Measurements from ENCODE around the gene C19orf25. TPM values are rescaled to one million over a fixed set of nuclear protein-coding genes. Genes with fewer than 3 reads are reported as not detected.
"Not testable (repeated sequence)": the region's sequence is repeated elsewhere in the genome, so short reads cannot be mapped to it uniquely, and the experiment has no call there.

C19orf25 gene
- 10 to 100 TPM; 22.3 to 38.3 (median 25.8) TPM for polyA plus RNA-seq (ENCODE audit: insufficient read length in 4 of 4)

DNA sequence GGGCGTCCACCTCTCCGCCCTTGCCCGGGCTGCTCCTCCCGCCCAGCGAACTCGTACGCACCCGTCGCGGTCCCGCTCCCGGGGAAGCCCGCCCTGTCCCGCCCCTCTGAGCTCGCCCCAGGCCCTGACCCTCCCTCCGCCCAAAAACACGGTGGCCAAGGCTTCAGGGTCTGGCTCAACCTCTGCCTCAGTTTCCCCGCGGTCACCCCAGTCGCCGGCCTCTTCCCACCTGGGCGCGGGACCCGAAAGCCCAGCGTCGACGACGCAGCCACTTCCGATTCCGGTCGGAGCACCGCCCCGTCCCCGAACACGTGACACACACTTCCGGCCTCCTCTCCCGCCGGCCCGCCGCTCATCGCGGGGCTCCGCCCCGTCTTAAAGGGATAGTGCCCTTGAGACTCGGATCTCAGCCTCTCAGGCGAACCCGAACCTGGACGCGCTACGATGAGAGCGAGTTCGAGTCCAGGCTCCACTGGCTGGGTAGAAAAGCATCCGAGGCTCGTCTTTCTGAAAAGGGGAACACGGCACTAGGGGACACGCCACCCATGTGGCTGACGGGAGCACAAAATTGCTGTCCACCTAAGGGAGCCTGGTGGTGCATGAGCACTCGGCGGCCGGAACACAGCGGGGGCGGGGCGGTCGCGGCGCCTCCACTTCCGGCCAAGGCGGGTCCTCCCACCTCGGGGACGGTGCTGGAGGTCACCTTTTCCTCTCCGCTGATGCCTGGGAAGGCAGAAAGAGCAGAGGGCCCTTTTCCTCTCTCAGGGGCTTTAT lies at the start of gene C19orf25:
Gene C19orf25 (minus strand): TSS at position 282 of the 774 bp plus-strand sequence. CDS start 312 bp downstream, outside the sequence.
- DNase-seq (ENCODE audit: low read depth in 4 of 4, low spot score in 3 of 4) = peak; percentile 84 to 87 (median 86)

DNA sequence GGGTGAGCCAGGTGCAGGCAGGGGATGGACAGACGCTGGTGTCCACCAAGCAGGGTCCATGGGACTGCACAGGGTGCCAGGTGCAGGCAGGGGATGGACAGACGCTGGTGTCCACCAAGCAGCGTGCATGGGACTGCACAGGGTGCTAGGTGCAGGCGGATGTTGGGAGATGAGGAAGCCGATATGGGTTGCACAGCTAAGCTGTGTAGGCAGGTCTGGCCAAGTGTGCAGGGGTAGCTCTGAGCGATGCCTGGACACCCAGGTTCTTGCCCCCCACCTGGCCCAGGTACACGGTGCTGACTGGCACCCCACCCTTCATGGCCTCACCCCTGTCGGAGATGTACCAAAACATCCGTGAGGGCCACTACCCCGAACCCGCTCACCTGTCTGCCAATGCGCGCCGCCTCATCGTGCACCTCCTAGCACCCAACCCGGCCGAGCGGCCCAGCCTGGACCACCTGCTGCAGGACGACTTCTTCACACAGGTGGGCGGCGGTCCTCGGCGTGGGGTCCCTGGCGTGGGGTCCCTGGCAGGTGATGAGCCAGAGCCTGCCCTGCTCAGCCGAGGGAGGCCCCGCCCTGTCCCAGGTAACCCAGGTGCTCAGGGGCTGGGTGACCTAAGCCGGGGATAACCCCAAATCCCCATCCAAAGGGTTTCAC lies 48.8 kb upstream of the C19orf25 start:
- DNase-seq (ENCODE audit: low read depth in 4 of 4, low spot score in 3 of 4) = no peak

DNA sequence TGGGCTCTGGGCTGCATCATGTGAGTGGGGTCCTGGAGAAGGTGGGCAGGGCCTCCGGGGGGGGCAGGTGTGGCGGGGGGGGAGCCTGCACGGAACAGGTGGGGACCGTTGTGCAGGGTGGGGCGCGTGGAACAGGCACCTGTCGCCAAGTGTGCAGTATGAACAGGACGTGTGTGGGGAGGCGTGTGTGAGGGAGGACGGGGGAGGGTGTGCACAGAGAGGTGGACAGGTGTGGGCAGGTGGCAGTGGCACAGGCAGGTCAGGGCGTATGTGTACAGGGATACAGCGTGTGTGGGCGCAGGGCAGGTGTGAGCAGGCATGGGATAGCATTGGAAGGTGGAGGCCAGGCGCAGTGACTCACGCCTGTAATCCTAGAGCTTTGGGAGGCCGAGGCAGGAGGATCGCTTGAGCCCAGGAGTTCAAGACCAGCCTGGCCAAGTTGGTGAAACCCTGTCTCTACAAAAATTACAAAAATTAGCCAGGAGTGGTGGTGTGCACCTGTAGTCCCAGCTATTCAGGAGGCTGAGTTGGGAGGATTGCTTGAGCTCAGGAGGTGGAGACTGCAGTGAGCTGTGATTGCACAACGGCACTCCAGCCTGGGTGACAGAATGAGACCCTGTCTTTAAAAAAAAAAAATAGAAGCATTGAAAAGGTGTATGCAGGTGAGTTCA lies 48.1 kb upstream of the C19orf25 start:
- no peak for DNase-seq (ENCODE audit: low read depth in 4 of 4, low spot score in 3 of 4)

DNA sequence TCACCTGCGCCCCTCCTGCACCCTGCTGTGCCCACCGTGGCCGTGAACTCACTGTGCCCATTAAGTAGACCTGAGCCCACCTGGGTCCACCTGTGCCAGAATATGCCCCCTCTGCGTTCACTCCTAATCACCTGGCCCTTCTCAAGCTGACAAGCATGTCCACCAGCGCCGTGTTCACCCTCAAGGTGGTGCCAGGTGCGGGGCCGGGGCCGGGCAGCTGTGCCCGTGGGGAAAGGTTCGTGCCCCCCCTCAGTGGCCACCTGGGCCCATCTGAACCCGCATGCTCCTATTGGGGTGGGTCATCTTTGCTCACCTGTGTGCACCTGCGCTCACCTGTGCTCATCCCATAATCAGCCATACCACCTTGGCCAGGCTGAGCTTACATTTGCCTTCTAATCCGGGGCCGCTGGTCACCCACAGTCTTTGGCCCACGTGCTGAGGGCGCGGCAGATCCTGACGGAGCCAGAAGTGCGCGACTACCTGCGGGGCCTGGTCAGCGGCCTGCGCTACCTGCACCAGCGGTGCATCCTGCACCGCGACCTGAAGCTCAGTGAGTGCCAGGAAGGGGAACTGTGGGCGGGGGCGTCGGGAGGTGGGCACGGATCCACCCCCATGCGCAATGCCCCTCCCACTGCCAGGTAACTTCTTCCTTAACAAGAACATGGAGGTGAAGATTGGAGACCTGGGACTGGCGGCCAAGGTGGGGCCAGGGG lies 47.2 kb upstream of the C19orf25 start:
- no peak for DNase-seq (ENCODE audit: low read depth in 4 of 4, low spot score in 3 of 4)

DNA sequence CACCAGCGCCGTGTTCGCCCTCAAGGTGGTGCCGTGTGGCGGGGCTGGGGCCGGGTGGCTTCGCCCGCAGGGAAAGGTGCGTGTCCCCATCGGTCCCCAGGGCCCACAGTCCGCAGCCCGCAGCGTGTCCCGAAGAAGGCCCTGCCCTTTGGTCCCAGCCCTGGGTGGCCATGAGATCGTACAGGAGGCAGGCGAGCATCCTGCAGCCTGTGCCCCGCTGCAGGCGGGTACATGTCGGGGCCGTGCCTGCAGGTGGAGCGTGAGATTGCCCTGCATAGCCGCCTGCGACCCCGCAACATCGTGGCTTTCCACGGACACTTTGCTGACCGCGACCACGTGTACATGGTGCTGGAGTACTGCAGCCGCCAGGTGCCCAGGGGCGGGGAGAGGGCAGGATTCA lies 46.3 kb upstream of the C19orf25 start:
- no peak for DNase-seq (ENCODE audit: low read depth in 4 of 4, low spot score in 3 of 4)

DNA sequence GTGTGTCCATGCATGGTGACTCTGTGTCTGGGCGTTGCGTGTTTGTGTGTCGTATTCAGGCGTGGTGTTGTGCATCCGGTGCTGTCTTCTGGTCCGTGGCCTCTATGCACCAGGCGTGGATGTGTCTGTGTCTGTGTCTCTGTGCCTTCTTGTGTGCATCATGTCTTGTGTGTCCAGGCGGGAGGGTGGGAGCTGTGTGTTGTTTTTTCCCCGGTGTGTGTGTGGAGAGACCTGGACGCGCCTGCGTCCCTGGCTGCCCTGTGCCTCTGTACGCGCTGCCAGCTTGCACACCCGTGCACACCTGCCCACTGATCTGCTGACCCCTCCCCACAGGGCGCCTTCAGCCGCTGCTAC lies 45.9 kb upstream of the C19orf25 start:
- no peak for DNase-seq (ENCODE audit: low read depth in 4 of 4, low spot score in 3 of 4)

DNA sequence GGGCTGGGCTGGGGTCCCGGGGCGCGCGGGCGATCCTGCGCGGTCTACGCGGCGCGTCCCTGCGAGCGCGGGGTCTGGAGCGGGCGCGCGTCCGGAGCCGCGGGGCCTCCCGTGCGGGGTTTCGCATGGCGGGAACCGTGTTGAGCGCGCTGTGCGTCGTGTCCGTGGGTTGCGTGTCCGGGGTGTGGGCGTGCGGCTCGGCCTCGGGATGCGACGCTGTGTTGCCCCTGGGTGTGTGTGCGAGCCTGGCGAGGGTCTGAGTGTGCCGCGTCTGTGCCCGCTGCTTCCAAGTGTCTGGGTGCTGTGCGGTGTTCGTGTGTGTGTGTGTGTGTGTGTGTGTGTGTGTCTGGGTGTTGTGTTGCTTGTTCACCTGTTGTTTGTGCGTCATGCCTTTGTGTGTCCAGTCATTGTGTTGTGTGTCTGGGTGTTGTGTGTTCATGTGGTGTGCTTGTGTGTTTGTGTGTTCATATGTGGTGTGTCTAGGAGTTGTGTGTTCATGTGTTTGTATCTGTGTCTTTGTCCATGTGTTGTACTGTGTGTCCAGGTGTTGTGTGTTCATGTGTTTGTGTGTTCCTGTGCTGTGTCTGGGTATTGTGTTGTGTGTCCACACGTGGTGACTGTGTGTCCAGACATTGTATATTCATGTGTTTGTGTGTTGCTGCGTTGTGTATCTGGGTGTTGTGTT lies 45.4 kb upstream of the C19orf25 start:
- no peak for DNase-seq (ENCODE audit: low read depth in 4 of 4, low spot score in 3 of 4)

DNA sequence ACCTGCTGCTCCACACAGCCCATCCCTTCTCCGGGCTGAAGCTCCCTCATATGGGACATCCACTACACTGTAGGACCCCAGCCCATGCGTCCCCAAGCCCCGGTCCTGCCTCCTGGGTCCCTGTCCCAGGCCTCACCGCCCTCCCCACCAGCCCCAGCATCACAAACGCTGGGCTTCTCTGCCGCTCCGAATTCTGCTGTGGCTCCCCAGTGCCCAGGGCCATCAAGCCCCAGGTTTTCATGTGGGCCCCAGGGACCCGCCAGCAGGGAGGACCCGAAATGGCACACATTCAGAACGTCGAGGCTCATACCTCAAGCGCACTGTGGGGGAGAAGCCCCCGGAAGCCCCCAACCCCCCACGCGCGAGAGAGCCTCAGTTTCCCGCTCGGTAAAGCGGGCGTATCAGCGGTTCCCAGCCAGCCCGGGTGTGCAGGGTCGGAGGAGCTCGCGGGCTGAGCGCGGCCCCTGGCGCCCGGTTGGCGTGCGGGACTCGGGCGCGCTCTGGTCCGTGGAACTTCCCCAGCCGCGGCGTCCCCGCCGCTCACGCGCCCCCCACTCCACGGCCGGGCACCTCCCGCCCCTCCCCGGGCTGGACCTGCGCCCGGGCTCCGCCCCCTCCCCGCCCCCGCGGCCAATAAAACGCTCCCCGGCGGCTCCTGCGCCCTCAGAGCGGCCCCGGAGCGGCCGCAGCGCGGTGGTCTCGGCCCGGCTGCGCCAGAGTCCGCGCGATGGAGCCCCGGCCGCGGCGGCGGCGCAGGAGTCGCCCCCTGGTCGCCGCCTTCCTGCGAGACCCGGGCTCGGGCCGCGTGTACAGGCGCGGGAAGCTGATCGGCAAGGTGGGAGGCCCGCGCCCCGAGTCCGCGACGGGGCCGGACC lies 44.6 kb upstream of the C19orf25 start, which contains the start of gene PLK5:
Gene PLK5 (plus strand): TSS at position 666 of the 875 bp plus-strand sequence. CDS start 2,920 bp downstream, outside the sequence.
- DNase-seq (ENCODE audit: low read depth in 4 of 4, low spot score in 3 of 4) = no peak

DNA sequence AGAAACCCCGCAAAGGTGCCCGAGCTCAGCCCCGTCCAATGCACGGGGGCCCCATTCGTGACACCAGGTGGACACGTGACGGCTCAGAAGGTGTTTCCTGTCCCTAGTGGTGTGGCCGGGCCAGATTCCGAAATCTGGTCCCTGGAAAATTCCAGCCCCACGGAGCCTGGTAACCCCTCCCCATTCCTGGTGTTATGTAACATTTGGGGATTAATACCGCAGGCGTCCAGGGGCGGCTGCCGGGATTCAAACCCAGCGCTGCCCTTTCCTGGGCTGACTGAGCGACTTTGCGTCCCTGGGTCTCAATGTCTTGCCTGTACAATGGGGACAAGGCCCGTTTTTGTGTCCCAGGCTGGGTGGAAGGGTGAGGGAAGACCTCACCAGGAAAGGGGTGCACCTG lies 43.8 kb upstream of the C19orf25 start:
- no peak for DNase-seq (ENCODE audit: low read depth in 4 of 4, low spot score in 3 of 4)

DNA sequence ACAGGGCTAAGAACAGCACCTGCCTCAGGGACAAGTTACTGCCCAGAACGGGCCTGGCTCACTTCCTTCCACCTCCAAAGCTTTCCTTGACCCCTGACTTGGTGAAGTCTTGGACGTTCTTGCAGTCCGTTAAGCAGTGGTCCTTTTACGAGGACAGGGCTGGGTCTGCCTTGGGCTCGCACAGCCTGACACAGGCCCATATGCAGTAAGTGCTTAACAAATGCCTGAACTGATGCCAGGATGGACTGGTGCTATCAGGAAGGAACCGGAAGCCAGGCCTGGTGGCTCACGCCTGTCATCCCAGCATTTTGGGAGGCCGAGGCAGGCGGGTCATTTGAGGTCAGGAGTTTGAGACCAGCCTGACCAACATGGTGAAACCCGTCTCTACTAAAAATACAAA lies 43.0 kb upstream of the C19orf25 start:
- DNase-seq (ENCODE audit: low read depth in 4 of 4, low spot score in 3 of 4) = no peak

DNA sequence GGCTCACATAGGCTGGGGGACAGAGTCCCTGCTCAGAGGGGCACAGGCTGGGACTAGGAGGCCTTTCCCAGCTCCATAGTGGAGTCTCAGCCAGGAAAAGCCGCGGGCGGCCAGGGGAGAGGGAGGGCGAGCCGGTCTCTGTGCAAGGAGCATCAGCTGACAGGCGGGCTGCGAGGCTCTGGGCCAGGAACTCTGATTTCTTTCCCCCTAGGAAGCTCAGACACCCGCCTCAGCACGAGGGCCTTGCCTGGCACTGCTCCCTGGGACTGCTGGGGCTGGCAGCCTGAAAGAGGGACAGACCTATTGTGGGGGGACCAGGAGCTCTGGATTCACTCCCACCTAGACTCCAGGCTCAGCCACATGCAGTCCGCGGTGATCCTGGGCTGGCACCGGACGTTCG lies 42.6 kb upstream of the C19orf25 start:
- DNase-seq (ENCODE audit: low read depth in 4 of 4, low spot score in 3 of 4) = no peak

DNA sequence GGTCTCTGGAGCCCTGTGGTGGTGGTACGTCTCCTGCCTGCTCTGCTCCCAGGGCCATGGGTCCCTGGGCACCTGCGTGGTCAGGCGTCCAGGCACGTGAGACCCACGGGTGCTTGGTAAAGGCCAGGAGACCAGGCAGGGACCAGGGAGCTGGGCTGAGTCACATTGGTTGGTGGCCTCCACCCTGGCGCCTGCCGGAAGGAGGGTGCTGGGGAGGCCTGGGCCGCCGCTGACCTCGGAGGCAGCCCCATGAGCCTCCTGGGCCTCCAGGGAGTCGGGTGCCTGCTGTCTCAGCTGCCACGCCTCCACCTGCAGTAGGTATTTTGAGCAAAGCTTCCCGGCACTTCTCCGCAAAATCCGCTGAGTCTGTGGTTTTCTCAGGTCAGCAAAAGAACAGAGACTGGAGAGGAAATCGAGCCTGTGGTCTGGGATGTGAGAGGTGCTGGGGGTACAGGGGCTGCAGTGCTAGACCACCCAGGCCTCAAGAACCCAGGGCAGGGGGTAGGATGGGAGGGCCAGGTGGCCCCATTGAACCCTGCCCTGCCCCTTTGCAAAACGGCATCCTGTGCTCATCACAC lies 41.3 kb upstream of the C19orf25 start:
- DNase-seq (ENCODE audit: low read depth in 4 of 4, low spot score in 3 of 4) = no peak

DNA sequence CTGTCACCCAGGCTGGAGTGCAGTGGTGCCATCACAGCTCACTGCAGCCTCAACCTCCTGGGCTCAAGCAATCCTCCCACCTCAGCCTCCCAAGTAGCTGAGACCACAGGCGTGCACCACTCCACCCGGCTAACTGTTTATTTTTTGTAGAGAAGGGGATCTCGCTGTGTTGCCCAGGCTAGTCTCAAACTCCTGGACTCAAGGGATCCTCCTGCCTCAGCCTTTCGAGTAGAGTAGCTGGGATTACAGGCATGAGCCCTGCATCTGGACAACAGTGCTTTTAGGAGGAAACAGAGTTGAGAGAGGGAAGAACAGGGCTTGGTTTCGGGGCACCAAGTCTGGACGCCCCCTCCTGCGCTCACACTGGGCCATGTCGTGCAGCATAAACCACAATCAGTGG lies 40.8 kb upstream of the C19orf25 start:
- not testable (repeated sequence) for DNase-seq (ENCODE audit: low read depth in 4 of 4, low spot score in 3 of 4)

DNA sequence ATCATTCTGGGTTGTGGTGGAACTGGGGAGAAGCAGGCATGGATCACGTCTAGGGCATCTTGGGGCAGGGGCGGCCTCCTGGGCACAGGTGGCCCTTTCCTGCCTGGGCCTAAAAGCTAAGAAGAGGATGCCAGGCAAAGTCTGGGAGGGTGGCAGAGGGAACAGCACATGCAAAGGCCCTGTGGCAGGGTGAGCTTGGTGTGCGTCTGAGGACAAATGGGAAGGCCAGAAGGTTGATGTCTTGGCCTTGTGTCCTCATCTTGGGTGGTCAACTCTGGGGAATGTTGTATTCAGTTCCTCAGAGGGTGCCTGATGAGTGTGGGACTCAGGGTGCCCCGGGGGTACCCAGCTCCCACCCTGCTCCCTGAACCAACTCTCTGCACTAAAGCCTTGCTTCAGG lies 39.5 kb upstream of the C19orf25 start:
- DNase-seq (ENCODE audit: low read depth in 4 of 4, low spot score in 3 of 4) = no peak

DNA sequence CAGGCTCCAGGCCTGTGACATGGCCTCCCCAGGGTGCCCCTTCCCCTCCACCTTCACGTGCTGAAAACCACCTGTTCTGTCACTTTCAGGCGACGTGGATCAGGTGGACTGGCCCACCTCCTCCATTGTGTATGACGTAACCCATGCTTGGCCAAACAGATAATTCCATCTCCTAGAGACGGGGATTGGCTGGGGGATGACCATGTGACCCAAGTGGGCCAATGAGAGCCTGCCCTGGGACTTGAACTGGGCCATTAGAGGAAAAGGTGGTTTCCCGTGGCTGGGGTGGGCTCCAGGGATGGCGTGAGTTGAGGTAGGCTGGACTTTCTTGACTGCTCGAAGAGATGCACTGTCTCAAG lies 37.4 kb upstream of the C19orf25 start:
- no peak for DNase-seq (ENCODE audit: low read depth in 4 of 4, low spot score in 3 of 4)

DNA sequence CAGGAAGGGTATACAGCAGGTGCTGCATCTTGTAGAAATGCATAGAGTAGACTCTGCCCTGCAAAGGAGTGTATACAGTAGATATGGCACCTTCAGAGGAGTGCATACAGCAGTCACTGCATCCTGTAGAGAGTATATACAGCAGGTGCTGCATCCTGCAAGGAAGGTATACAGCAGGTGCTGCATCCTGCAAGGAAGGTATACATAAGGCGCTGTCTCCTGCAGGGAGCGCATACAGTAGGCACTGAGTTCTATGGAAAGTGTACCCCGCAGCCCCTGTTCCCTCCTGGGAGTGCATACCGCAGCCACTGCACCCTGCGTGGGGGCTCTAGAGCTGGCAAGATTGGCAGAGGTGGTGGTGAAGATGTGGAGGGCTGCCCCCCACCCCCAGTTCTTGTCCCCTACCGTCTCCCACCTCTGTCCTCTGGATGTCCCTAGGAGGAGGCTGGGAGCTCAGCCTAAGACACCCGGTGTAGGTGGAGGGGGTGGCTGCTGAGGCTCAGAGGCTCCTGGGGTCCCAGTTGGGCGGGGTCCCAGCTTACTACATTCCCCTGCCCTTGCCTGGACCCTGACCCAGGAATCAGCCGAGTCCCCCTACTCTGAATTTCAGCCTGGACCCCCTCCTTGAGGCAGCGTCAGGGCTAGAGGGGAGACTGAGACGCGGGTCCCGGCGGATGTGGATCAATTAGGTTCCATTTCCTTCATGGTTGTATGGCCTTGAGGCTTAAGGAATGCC lies 36.1 kb upstream of the C19orf25 start:
- no peak for DNase-seq (ENCODE audit: low read depth in 4 of 4, low spot score in 3 of 4)

DNA sequence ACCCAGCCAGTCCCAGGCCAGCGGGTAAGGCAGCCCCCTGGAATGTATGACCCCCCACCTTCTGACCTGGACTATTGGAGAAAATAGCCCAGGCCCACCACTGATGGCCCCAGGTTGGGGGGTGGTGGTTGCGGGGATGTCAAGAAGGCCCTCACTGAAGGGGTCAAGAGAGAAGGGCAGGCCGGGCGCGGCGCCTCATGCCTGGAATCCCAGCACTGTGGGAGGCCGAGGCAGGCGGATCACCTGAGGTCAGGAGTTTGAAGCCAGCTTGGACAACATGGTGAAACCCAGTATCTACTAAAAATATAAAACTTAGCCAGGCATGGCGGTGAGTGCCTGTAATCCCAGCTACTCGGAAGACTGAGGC lies 35.3 kb upstream of the C19orf25 start:
- no peak for DNase-seq (ENCODE audit: low read depth in 4 of 4, low spot score in 3 of 4)

DNA sequence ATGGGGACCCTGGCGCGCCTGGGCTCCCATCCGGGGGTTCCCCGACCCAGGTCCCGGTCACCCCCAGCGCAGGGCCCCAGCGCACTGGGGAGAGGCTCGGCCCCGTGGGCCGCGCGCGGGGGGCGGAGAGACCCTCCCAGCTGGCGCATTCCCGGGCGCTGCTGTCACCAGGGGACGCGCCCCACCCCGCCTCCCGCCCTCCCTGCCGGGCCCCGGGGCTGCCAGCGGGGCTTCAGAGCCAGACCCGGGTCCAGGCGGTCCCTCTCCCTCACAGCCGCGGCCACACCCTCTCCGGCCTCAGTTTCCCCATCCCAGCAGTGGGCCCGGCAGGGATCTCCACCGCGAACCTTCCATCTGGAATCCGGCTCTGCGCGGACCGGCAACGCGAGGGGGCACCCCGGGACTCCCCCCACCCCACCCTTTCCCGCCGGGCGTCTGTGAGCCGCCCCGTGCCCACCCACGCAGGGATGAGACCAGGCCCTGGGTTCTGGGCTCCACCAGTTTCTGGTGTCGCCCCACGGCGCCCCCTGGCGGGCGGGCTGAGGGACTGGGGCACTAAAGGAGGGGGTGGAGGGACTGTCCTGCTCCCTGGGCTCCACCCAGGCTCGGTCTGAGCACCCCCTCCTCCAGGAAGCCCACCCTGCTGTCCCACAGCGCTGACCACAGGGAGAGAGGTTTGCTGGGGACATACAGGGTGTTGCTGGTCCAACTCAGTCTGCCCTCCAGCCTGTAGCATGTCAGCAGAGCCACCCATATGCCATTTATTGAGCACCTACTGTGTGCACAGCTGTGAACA lies 34.7 kb upstream of the C19orf25 start:
- DNase-seq (ENCODE audit: low read depth in 4 of 4, low spot score in 3 of 4) = no peak

Measured in right renal pelvis (tissue), 4 donors.